Effector CD4-positive, alpha-beta T cell (primary cell): ENCODE results near the gene MIOX. TPM values are rescaled to one million over a fixed set of nuclear protein-coding genes. Genes with fewer than 3 reads are reported as not detected.

Experiments used
- DNase-seq: peaks from one replicate; pipeline ENCODE4 v3.0.0-alpha.2; 2020
- total RNA-seq: gene quantifications from one replicate; lab custom pipeline; 2026; lab: John Stamatoyannopoulos, UW

The MIOX gene
- not detected for total RNA-seq

DNA sequence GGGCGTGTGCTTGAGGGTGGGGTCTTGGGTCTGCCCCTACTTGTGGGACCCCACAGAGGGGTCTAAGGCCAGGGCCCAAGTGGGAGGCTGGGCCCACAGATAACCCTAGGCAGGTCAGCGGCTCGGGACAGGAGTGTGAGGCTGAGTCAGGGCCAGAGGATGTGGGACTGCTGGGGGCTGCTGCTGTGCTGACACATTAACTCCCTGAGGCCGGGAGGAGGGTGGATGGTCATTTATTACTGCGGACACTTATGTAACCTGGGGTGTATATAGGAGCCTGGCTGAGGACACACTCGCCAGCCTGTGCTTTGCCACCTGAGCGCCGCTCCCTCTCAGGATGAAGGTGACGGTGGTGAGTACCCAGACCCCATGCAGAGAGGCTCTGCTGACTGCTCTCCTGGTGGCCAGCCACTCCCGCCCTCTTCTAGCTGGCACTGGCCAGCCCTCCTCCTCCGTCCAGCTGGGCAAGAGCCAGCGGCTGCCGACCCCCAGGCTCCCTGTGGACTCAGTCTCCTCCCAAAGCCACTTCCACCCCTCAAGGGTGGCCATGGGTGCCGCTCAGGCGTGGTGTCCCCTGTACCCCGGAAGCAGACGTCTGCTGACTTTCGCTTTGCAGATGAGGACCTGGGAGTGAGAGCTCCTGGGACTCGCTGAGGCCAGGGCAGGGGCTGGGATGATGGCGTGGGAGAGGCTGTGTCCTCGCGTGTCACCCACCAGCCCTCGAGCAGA, at the start of gene MIOX:
Gene MIOX (plus strand): TSS at position 299 of the 729 bp plus-strand sequence. CDS start 39 bp downstream, at position 338.
- DNase-seq, result no peak

DNA sequence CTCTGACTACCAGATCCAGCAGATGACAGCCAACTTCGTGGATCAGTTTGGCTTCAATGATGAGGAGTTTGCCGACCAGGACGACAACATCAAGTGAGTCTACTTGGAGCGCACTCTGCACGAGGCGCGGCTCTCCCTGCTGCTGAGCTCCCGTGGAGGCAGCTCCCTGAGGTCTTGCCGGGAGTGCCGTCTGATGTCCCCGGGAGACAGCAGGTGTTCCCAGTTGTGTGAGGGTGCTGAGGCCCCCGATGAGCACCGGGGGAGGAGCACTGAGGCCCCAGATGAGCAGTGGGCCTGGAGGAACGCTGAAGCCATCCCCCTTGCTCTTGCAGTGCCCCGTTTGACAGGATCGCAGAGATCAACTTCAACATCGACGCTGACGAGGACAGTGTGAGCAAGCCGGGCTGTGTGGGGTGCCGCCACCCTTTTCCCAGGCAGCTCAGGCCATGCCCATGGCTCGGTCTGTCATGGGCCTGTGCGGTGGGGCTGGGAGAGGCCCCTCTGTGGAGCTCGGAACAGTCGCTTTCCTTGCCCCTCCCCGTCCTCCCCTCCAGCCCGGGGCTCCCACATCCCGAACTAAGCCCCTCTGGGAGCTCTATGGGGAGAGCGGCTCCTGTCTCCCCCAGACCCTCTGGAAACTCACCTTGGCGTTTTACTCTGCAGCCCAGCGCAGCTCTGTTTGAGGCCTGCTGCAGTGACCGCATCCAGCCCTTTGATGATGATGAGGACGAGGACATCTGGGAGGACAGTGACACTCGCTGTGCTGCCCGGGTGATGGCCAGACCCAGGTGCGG, 49.0 kb upstream of the MIOX start:
- DNase-seq, result no peak

- no peak for DNase-seq
Observed at GRCh38 chr22:50438305-50439275, 48.1 kb upstream of the MIOX start.

GRCh38 chr22:50439314-50439870, 47.3 kb upstream of the MIOX start:
- DNase-seq, result no peak

DNA sequence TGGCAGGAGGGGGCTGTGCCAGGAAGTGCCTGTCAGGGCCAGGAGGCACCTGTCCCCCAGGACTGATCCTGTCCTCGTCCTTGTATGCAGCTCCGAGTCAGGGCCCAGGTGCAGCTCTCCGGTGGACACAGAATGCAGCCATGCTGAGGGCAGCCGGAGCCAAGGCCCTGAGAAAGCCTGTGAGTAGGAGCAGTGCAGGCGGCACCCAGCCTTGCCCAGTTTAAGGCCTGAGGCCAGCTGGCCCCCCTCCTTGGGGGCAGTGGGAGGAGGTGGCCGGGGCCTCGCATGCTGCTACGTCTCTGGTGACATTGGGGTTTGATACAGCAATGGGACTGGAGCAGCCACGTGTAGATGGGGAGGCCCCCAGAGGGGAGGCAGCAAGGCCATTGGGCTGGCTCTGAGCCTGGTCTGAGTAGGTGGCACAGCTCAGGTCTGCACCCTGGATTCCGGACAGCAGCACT, 46.8 kb upstream of the MIOX start:
- DNase-seq, result no peak

DNA sequence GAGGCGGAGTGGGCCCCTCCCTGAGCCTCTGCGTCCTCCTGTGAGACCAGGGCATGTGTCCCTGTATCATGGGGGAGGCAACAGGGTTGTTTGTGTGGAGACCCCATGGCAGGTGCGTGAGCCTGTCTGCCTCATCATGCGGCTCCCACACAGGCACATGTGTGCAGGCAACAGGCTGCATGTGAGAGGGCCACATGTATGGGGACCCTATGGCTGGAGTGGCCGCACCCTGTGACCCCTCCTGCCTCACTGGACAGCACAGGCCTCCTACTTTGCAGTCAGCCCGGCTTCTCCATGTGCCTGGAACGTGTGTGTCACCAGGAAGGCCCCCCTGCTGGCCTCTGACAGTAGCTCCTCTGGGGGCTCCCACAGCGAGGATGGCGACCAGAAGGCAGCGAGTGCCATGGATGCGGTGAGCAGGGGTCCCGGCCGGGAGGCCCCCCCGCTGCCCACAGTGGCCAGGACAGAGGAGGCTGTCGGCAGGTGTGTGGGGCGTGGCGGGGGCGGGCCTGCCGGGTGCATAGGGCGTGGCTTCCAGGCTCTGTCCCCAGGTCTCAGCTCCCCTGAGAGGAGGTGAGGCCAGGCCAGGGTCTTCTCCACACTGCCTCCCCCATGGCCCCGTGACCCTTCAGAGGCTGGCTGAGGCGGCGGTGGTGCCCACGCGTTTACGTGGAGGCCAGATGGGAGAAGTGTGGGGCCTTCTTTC, 46.0 kb upstream of the MIOX start:
- no peak for DNase-seq

DNA sequence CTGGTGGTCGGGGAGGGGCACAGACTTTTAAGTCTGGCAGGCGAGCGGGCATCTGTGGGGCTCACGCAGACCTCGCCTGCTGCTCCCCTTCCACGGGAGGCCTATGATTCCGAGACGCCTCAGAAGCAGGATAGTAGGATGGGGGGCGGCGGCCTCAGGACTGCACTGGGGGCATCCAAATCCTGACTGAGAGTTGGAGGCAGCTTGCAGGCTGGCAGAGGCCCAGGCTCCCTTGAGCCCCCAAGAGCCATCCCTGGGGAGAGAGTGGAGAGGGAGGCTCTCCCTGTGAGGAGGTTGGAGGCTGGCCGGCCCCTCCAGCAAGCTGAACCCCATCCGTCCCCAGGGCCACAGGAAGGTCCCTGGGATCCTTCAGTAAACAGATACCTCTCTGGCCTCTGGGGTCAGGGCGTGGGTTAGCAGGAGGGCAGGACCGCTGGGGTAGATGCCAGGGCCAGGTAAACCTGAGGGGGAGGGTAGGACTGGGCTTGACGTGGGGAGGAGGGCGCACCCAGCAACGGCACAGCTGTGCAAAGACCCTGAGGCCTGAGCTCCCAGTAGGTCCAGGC, 45.1 kb upstream of the MIOX start:
- DNase-seq, result no peak

- DNase-seq, result no peak
Observed at GRCh38 chr22:50443197-50443596, 43.5 kb upstream of the MIOX start.

GRCh38 chr22:50443801-50444625, 42.6 kb upstream of the MIOX start:
- DNase-seq, result no peak

GRCh38 chr22:50444663-50445062, 42.0 kb upstream of the MIOX start:
- DNase-seq, result no peak

DNA sequence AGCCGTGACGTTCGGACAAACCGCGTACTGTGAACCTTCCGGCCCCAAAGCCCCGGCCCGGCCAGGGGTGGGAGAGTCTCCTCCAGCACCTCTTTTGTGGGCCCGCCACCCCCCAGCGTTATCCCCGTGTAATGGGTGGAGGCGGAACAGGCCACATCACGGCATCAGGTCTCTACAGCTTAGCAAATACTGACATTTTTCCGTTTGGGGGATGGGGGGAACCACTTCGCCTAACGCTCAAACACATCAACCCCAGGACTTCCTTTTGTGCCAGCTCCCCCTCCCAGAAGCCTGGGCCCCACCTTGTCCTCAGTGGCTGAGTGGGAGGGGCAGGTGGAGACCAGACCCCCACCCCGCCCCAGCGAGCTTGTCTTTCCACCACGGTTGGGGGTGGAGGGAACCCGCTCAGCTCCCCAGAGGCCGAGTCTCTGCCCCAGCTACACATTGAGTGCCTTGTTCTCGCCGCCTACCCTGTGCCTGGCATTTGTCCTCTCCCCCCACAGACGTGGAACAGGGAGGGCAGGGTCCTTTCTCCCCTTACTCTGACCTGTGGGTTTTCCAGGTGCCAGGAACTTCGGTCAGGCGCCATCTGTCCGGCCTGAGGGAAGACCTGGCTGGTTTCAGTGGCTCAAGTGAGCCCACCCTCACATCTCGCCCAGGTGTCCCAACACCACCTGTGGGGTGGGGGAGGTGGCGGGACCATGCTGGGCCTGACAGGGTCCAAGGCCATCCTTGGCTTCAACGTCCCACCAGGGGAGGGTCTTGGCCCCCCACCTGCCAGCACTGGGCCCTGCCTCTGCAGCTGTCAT, 41.4 kb upstream of the MIOX start:
- DNase-seq, result peak; percentile 20

- no peak for DNase-seq
Observed at GRCh38 chr22:50445880-50446707, 40.6 kb upstream of the MIOX start.

DNA sequence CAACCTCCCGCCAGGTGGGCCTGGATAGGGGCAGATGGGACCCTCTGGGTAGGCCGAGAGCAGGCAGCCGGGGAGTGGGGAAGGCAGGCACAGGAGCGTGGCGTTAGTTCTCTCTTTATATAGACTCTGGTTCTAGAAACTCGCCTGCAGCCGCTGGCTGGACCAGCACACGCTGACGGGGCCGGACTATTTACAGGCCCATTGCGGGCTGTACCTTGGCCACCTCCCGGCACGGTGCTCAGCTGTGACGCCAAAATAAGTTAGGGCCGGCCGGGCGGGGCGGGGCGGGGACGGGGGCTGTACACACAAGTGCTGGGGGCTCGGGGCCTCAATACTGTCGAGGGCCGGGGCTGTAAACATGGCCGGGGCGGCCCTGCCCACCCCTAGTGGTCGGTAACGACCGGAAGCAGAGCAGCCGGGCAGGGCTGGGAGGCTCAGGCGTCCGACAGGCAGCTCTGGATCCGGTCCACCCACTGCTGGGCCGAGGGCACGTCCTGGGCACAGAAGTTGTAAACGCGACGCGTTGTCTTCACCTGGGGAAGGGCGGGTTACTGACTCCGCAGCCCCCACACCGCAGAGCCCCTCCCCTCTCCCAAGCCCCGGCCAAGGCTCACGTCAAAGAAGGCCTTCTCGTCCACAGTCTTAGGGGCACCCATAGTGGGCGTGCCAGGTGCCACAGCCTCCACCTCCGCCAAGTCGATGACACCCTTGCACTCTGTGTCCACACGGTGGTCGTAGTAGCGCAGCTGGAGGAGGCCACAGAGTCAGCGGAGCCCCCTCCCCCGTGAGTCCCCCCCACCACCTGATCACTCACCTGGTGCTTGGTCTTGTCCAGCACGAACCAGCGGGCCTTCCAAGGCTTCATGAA, 39.7 kb upstream of the MIOX start:
- no peak for DNase-seq

DNA sequence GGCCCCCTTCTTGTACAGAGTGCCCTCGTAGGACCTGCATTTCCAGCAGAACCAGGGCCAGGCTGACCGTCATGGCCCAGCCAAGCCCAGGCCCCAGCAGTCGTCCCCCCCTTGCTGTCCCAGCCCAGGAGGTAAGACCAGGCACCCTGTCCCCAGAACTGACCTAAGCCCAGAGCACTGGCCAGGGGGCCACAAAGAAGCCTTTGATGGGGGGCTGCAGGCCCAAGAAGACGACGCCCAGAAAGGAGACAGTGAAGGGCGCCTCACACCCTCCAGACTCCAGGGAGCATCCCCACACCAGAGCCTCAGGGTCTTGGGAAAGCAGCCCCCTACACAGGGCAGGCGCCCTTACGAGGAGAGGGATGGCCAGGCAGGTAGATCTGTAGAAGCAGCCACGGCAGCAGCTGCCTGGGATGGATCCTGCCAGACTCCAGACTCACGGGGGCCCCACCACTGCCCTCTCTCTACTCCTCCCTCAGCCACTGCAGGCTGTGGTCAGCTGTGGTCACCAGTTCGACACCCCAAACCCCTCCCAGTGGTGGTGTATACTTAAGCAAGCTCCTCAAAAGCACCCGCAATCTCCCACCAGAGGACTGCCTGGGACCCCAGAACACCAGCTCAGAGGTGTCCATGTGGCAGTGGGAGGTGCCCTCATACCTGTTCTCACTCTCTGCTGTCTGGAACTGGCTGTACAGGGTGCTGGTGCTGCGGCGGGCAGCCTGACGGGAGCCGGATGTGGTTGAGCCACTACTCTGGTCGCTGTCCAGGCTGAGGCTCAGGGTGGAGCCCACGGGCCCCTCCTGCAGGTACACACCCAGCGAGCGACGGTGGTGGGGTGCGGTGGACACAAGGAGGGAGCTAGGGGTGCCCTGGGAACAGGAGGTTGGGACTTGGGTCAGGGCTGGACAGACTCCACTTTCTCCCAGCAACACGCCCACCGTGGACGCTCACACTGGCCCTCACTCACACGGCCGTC, 38.8 kb upstream of the MIOX start:
- no peak for DNase-seq

GRCh38 chr22:50452649-50453048, 34.0 kb upstream of the MIOX start:
- DNase-seq, result no peak

GRCh38 chr22:50454556-50455075, 32.0 kb upstream of the MIOX start:
- no peak for DNase-seq
